ENCODE measurements around the gene PDE11A. TPM values are rescaled to one million over a fixed set of nuclear protein-coding genes. Genes with fewer than 3 reads are reported as not detected.

The PDE11A gene
- total and polyA plus RNA-seq, 2 of the 13 experiments (the other 11 are each of a cell fraction or from before 2014, with no cell fraction given) = 1.2 to 1.7 TPM

DNA sequence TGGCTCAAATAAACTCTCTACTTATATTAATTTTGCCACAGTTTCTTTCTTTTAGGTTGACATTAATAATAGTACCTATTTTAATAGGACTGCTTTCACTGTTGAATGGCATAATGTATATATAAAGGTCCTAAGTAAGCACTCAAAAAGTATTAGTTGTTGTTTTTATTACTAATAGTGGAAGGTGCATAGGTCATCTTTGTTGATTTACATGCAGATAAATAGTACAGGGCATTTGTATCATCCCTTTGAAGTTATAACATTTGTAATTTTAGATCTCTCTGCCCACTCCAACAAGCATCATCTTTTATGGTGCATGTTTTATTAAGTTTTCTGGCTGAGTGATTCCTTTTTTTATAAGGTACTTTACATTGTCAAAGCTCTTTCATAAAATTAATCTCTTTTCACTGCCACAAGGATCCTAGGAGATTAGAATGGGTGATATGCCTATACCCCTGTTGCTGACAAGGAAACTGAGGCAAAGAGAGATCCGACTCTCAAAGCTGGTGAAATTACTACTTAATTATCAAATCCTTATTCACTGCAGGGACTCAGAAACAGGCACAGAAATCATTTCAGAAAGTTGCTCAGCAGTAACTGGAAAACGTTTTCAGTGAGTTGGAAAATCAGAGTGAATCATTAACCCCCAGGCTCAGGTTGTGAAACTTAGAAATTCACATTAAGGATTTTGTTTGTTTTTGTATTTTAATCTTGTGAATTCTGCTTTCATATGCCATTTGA is 380.4 kb downstream of the PDE11A start (continued):
- TF ChIP-seq, protein P1, sequence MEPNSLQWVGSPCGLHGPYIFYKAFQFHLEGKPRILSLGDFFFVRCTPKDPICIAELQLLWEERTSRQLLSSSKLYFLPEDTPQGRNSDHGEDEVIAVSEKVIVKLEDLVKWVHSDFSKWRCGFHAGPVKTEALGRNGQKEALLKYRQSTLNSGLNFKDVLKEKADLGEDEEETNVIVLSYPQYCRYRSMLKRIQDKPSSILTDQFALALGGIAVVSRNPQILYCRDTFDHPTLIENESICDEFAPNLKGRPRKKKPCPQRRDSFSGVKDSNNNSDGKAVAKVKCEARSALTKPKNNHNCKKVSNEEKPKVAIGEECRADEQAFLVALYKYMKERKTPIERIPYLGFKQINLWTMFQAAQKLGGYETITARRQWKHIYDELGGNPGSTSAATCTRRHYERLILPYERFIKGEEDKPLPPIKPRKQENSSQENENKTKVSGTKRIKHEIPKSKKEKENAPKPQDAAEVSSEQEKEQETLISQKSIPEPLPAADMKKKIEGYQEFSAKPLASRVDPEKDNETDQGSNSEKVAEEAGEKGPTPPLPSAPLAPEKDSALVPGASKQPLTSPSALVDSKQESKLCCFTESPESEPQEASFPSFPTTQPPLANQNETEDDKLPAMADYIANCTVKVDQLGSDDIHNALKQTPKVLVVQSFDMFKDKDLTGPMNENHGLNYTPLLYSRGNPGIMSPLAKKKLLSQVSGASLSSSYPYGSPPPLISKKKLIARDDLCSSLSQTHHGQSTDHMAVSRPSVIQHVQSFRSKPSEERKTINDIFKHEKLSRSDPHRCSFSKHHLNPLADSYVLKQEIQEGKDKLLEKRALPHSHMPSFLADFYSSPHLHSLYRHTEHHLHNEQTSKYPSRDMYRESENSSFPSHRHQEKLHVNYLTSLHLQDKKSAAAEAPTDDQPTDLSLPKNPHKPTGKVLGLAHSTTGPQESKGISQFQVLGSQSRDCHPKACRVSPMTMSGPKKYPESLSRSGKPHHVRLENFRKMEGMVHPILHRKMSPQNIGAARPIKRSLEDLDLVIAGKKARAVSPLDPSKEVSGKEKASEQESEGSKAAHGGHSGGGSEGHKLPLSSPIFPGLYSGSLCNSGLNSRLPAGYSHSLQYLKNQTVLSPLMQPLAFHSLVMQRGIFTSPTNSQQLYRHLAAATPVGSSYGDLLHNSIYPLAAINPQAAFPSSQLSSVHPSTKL (CRISPR knock-in tag; IDR thresholded peaks at IDR 0.05) = no peak
- TF ChIP-seq ZNF510 (CRISPR knock-in tag; IDR thresholded peaks at IDR 0.05; ENCODE audit: low read depth) (no peak), SMYD3 (CRISPR knock-in tag; IDR thresholded peaks at IDR 0.05) (0 out of 2 replicates have a peak, but pooled peaks have one; percentile 39), ZNF746 (CRISPR knock-in tag; IDR thresholded peaks at IDR 0.05) (no peak), GFI1 (CRISPR knock-in tag; IDR thresholded peaks at IDR 0.05; ENCODE audit: borderline replicate concordance) (0 out of 2 replicates have a peak, but pooled peaks have one; percentile 17), SRSF9 (IDR thresholded peaks at IDR 0.05; ENCODE audit: borderline replicate concordance, insufficient read depth, low read depth, low read length, poor library complexity, severe bottlenecking) (no peak), CBX2 (IDR thresholded peaks at IDR 0.05; ENCODE audit: low read depth, low read length) (no peak), CBX2 (CRISPR knock-in tag; IDR thresholded peaks at IDR 0.05; ENCODE audit: low read depth) (no peak), ZNF552 (CRISPR knock-in tag; IDR thresholded peaks at IDR 0.05; ENCODE audit: borderline replicate concordance) (no peak), HDAC6 (IDR thresholded peaks at IDR 0.05; ENCODE audit: low read depth, low read length) (no peak), ELF1 (CRISPR knock-in tag; IDR thresholded peaks at IDR 0.05) (no peak), PHB2 (IDR thresholded peaks at IDR 0.05; ENCODE audit: partially characterized antibody) (no peak), ZNF546 (CRISPR knock-in tag; conservative IDR thresholded peaks at IDR 0.05) (no peak), TERF1 (CRISPR knock-in tag; IDR thresholded peaks at IDR 0.05) (no peak), ZNF569 (CRISPR knock-in tag; IDR thresholded peaks at IDR 0.05; ENCODE audit: borderline replicate concordance) (no peak), ZNF234 (CRISPR knock-in tag; conservative IDR thresholded peaks at IDR 0.05) (no peak), AGO2 (optimal IDR thresholded peaks at IDR 0.05; ENCODE audit: low read depth, low read length) (no peak)
- TF ChIP-seq, protein P2, sequence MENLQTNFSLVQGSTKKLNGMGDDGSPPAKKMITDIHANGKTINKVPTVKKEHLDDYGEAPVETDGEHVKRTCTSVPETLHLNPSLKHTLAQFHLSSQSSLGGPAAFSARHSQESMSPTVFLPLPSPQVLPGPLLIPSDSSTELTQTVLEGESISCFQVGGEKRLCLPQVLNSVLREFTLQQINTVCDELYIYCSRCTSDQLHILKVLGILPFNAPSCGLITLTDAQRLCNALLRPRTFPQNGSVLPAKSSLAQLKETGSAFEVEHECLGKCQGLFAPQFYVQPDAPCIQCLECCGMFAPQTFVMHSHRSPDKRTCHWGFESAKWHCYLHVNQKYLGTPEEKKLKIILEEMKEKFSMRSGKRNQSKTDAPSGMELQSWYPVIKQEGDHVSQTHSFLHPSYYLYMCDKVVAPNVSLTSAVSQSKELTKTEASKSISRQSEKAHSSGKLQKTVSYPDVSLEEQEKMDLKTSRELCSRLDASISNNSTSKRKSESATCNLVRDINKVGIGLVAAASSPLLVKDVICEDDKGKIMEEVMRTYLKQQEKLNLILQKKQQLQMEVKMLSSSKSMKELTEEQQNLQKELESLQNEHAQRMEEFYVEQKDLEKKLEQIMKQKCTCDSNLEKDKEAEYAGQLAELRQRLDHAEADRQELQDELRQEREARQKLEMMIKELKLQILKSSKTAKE (CRISPR knock-in tag; IDR thresholded peaks at IDR 0.05; ENCODE audit: borderline replicate concordance) = no peak
- TF ChIP-seq, protein P3, sequence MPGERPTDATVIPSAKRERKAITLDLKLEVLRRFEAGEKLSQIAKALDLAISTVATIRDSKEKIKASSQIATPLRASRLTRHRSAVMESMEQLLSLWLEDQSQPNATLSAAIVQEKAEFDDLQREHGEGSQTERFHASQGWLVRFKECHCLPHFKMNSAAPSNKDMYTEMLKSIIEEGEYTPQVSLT (CRISPR knock-in tag; IDR thresholded peaks at IDR 0.05; ENCODE audit: borderline replicate concordance, low read depth) = no peak
